ENCODE results near the gene ARHGEF4. TPM values are rescaled to one million over a fixed set of nuclear protein-coding genes. Genes with fewer than 3 reads are reported as not detected.

ARHGEF4 gene
- total and polyA plus RNA-seq, 8 donors: 16.3 to 58.2 (median 19.8) TPM

- Histone ChIP-seq H3K27ac (no peak overlapping the region), H3K9me3 (no peaks in the 10 kb centered on the region), H3K27me3 (no peaks in the 10 kb centered on the region), H3K4me1 (peaks cover 0 to 3% (median under 1%) of the 10 kb centered on the region in 3 donors), H3K4me3 (no peak overlapping the region), H3K36me3 (no peaks in the 10 kb centered on the region)
- FAIRE-seq (no peak), ATAC-seq (no peak), DNase-seq (no peak)
- no peak for TF ChIP-seq CTCF (IDR thresholded peaks at IDR 0.05)
- 81 to 82% methylated on average over 18 of the region's 18 CpGs for WGBS, 2 donors
- intact Hi-C loops (cut with DNase I): loop anchor here in 1 of 3 donors (5.0 kb wide), 1 partner anchor 67 kb away; no protein-coding TSS in a partner anchor
These were observed 32.9 kb downstream of the ARHGEF4 start for GRCh38 chr2:130869441-130870160.

GRCh38 chr2:130870161-130870485, 33.4 kb downstream of the ARHGEF4 start:
- H3K4me1 ChIP-seq: peaks cover 0 to 1% (median 0%) of the 10 kb centered on the region in 3 donors
- WGBS, 2 donors: 72 to 73% methylated on average over 5 of the region's 5 CpGs
- H3K9me3 ChIP-seq: no peaks in the 10 kb centered on the region
- ATAC-seq: no peak
- no peak for TF ChIP-seq CTCF (IDR thresholded peaks at IDR 0.05)
- FAIRE-seq: no peak
- intact Hi-C loops (cut with DNase I): loop anchor here in 1 of 3 donors (5.0 kb wide), 1 partner anchor 68 kb away; no protein-coding TSS in a partner anchor
- H3K27ac ChIP-seq: no peak overlapping the region
- H3K4me3 ChIP-seq: no peak overlapping the region
- no peaks in the 10 kb centered on the region for H3K36me3 ChIP-seq
- no peaks in the 10 kb centered on the region for H3K27me3 ChIP-seq
- no peak for DNase-seq

GRCh38 chr2:130870779-130871178, 34.1 kb downstream of the ARHGEF4 start:
- no peak for TF ChIP-seq CTCF (IDR thresholded peaks at IDR 0.05)

GRCh38 chr2:130871843-130872740, 35.4 kb downstream of the ARHGEF4 start:
- H3K9me3 ChIP-seq: no peaks in the 10 kb centered on the region
- DNase-seq (no peak), FAIRE-seq (no peak), ATAC-seq (no peak)
- intact Hi-C loops (cut with DNase I): loop anchor here in 2 of 3 donors (2.0 to 5.0 kb wide), 2 partner anchors 70 to 73 kb away; no protein-coding TSS in a partner anchor
- no peak overlapping the region for H3K4me3 ChIP-seq
- H3K27ac ChIP-seq: no peak overlapping the region
- H3K36me3 ChIP-seq: no peaks in the 10 kb centered on the region
- WGBS, 2 donors: 82 to 84% methylated on average over 20 of the region's 20 CpGs
- TF ChIP-seq CTCF (IDR thresholded peaks at IDR 0.05): no peak
- no peaks in the 10 kb centered on the region for H3K27me3 ChIP-seq
- no peaks in the 10 kb centered on the region for H3K4me1 ChIP-seq

More at GRCh38 chr2:130870779-130871178, 34.1 kb downstream of the ARHGEF4 start:
- Histone ChIP-seq H3K27ac (no peak overlapping the region), H3K27me3 (no peaks in the 10 kb centered on the region), H3K4me1 (no peaks in the 10 kb centered on the region), H3K4me3 (no peak overlapping the region), H3K9me3 (no peaks in the 10 kb centered on the region), H3K36me3 (no peaks in the 10 kb centered on the region)
- no peak for ATAC-seq
- intact Hi-C loops (cut with DNase I): loop anchor here in 1 of 3 donors (5.0 kb wide), 1 partner anchor 68 kb away; no protein-coding TSS in a partner anchor
- 79 to 91% methylated on average over 7 of the region's 7 CpGs for WGBS, 2 donors
- DNase-seq: no peak
- FAIRE-seq: no peak
